DND-41 (cell line): ENCODE measurements around the gene FGF12.
"Not testable (repeated sequence)": the region's sequence is repeated elsewhere in the genome, so short reads cannot be mapped to it uniquely, and the experiment has no call there.

Source experiments
- ATAC-seq: fragments of 200-7000 bp; cut with Tn5 transposase; 3 replicates; pipeline ENCODE4 v1.9.1; 2021; ENCODE audit warnings: low read depth; ENCODE audit not compliant: insufficient read depth
- DNase-seq: peaks from one replicate; pipeline ENCODE4 v3.0.0-alpha.2; 2020
- H2AFZ ChIP-seq: 2 replicates; pipeline ENCODE4 v1.6.0; 2012; ENCODE audit warnings: low read depth, low read length
- H3K27ac ChIP-seq: 2 replicates; pipeline ENCODE4 v1.5.1; 2012; ENCODE audit warnings: low read length, inconsistent platforms
- H3K27me3 ChIP-seq: fragments of 200-600 bp; sonication (generic); 2 replicates; pipeline ENCODE4 v1.6.0; 2012; ENCODE audit warnings: low read length, mild to moderate bottlenecking, inconsistent platforms; ENCODE audit not compliant: insufficient read depth, poor library complexity
- H3K36me3 ChIP-seq: 2 replicates; pipeline ENCODE4 v1.5.1; 2012; ENCODE audit warnings: low read length, inconsistent platforms; ENCODE audit not compliant: insufficient read depth
- H3K4me1 ChIP-seq: 2 replicates; pipeline ENCODE4 v1.5.1; 2012; ENCODE audit warnings: mild to moderate bottlenecking, low read length; ENCODE audit not compliant: insufficient read depth
- H3K4me2 ChIP-seq: 2 replicates; pipeline ENCODE4 v1.6.0; 2012; ENCODE audit warnings: mild to moderate bottlenecking, moderate library complexity, low read length, inconsistent platforms; ENCODE audit not compliant: insufficient read depth
- H3K4me3 ChIP-seq, 2 experiments: fragments of 200-600 bp in 1 of 2; shearing (Covaris generic) in 1 of 2; 2 replicates each; pipeline ENCODE4 v1.5.1; 2012 to 2016; ENCODE audit warnings: inconsistent platforms in 2 of 2, low read length in 2 of 2, mild to moderate bottlenecking in 2 of 2, low read depth in 1 of 2, moderate library complexity in 1 of 2
- H3K79me2 ChIP-seq: 2 replicates; pipeline ENCODE4 v1.6.0; 2012; ENCODE audit warnings: low read length, inconsistent platforms; ENCODE audit not compliant: insufficient read depth
- H3K9ac ChIP-seq: 2 replicates; pipeline ENCODE4 v1.6.0; 2012; ENCODE audit warnings: low read depth, mild to moderate bottlenecking, inconsistent platforms, low read length, moderate library complexity
- H3K9me3 ChIP-seq: 2 replicates; pipeline ENCODE4 v1.5.1; 2012; ENCODE audit warnings: low read length, moderate library complexity, mild to moderate bottlenecking, inconsistent platforms; ENCODE audit not compliant: insufficient read depth, severe bottlenecking
- H4K20me1 ChIP-seq: 2 replicates; pipeline ENCODE4 v1.6.0; 2012; ENCODE audit warnings: low read length; ENCODE audit not compliant: insufficient read depth
- CTCF ChIP-seq: IDR thresholded peaks from 2 replicates; pipeline ENCODE4 v1.5.1; 2012; ENCODE audit warnings: borderline replicate concordance, low read length, moderate library complexity, mild to moderate bottlenecking; ENCODE audit not compliant: poor library complexity, severe bottlenecking; ENCODE audit errors: extremely low read depth
- EZH2 ChIP-seq: IDR thresholded peaks from 3 replicates; pipeline ENCODE4 v1.6.1; 2012; ENCODE audit warnings: borderline replicate concordance, low read depth, mild to moderate bottlenecking, moderate library complexity, low read length, inconsistent platforms; ENCODE audit not compliant: severe bottlenecking

Gene FGF12

GRCh38 chr3:192715126-192715525 is 12.2 kb downstream of the FGF12 start:
- ATAC-seq (no peak), DNase-seq (no peak)
- no peaks in the 10 kb centered on the region for H4K20me1 ChIP-seq
- no peaks in the 10 kb centered on the region for H3K4me1 ChIP-seq
- H3K4me2 ChIP-seq: no peak overlapping the region
- no peak overlapping the region for H3K4me3 ChIP-seq
- H3K27me3 ChIP-seq: no peaks in the 10 kb centered on the region
- H3K9ac ChIP-seq: no peak overlapping the region
- peaks cover 2% of the 10 kb centered on the region for H3K9me3 ChIP-seq
- TF ChIP-seq CTCF: no peak
- no peak for TF ChIP-seq EZH2
- H3K79me2 ChIP-seq: no peaks in the 10 kb centered on the region
- no peak overlapping the region for H3K27ac ChIP-seq
- H2AFZ ChIP-seq: no peak overlapping the region
- no peaks in the 10 kb centered on the region for H3K36me3 ChIP-seq

GRCh38 chr3:192711126-192711525 is 16.2 kb downstream of the FGF12 start:
- H3K4me1 ChIP-seq, H3K9ac ChIP-seq, H4K20me1 ChIP-seq, DNase-seq, H3K27me3 ChIP-seq, H3K4me3 ChIP-seq, H3K27ac ChIP-seq, ATAC-seq, H3K4me2 ChIP-seq, H3K79me2 ChIP-seq, H3K9me3 ChIP-seq, H2AFZ ChIP-seq, H3K36me3 ChIP-seq: not testable (repeated sequence)

- no peaks in the 10 kb centered on the region for H3K79me2 ChIP-seq
- TF ChIP-seq EZH2: no peak
- no peak for TF ChIP-seq CTCF
- no peaks in the 10 kb centered on the region for H4K20me1 ChIP-seq
- no peaks in the 10 kb centered on the region for H3K36me3 ChIP-seq
- H3K4me2 ChIP-seq: no peak overlapping the region
- peaks cover 2% of the 10 kb centered on the region for H3K9me3 ChIP-seq
- H3K4me3 ChIP-seq: no peak overlapping the region
- ATAC-seq (no peak), DNase-seq (no peak)
- no peak overlapping the region for H3K9ac ChIP-seq
- H3K27me3 ChIP-seq: no peaks in the 10 kb centered on the region
- no peak overlapping the region for H3K27ac ChIP-seq
- H3K4me1 ChIP-seq: no peaks in the 10 kb centered on the region
- no peak overlapping the region for H2AFZ ChIP-seq
These were observed 17.0 kb downstream of the FGF12 start for GRCh38 chr3:192710366-192710765.

- TF ChIP-seq EZH2 (no peak), CTCF (no peak)
- Histone ChIP-seq H4K20me1 (no peaks in the 10 kb centered on the region), H2AFZ (no peak overlapping the region)
These were observed 21.1 kb downstream of the FGF12 start for GRCh38 chr3:192706272-192706671.

More at GRCh38 chr3:192706272-192706671, 21.1 kb downstream of the FGF12 start:
- Histone ChIP-seq H3K4me3 (no peak overlapping the region), H3K27me3 (no peaks in the 10 kb centered on the region), H3K9ac (no peak overlapping the region), H3K27ac (no peak overlapping the region), H3K36me3 (no peaks in the 10 kb centered on the region), H3K4me1 (no peaks in the 10 kb centered on the region), H3K79me2 (no peaks in the 10 kb centered on the region), H3K4me2 (no peak overlapping the region), H3K9me3 (peaks cover 2% of the 10 kb centered on the region)
- no peak for ATAC-seq
- DNase-seq: no peak
